Fibroblast of upper back skin (primary cell): Measurements from ENCODE around the gene FJX1.

Experiments used
- DNase-seq: peaks from one replicate; pipeline ENCODE4 v3.0.0-alpha.2; 2013

The FJX1 gene

GRCh38 chr11:35608502-35608901 is 9.8 kb upstream of the FJX1 start:
- no peak for DNase-seq

GRCh38 chr11:35609656-35610055 is 8.6 kb upstream of the FJX1 start:
- no peak for DNase-seq

- no peak for DNase-seq
Measured at GRCh38 chr11:35610631-35611030, 7.6 kb upstream of the FJX1 start.

- DNase-seq: no peak
Measured at GRCh38 chr11:35611741-35612140, 6.5 kb upstream of the FJX1 start.

GRCh38 chr11:35614939-35615569 is 3.2 kb upstream of the FJX1 start:
- DNase-seq: no peak

- peak; percentile 61 for DNase-seq
Measured at GRCh38 chr11:35615921-35616900, 2.0 kb upstream of the FJX1 start.

GRCh38 chr11:35617316-35617686 is 959 bp upstream of the FJX1 start:
- DNase-seq: no peak

- DNase-seq: no peak
Measured at GRCh38 chr11:35618497-35619115, 346 bp downstream of the FJX1 start.

GRCh38 chr11:35619116-35619854 is 1.0 kb downstream of the FJX1 start:
- no peak for DNase-seq

- DNase-seq: no peak
Measured at GRCh38 chr11:35619855-35620640, 1.8 kb downstream of the FJX1 start.

GRCh38 chr11:35620795-35621194 is 2.5 kb downstream of the FJX1 start:
- DNase-seq: no peak

GRCh38 chr11:35621620-35622019 is 3.4 kb downstream of the FJX1 start:
- DNase-seq: no peak

GRCh38 chr11:35622070-35622469 is 3.8 kb downstream of the FJX1 start:
- DNase-seq: peak; percentile 89

- DNase-seq: peak; percentile 86
Measured at GRCh38 chr11:35623621-35624168, 5.4 kb downstream of the FJX1 start.

- no peak for DNase-seq
Measured at GRCh38 chr11:35624316-35624715, 6.1 kb downstream of the FJX1 start.

- DNase-seq: no peak
Measured at GRCh38 chr11:35624781-35625180, 6.5 kb downstream of the FJX1 start.

GRCh38 chr11:35626501-35626900 is 8.2 kb downstream of the FJX1 start:
- no peak for DNase-seq

- DNase-seq: no peak
Measured at GRCh38 chr11:35629511-35629910, 11.3 kb downstream of the FJX1 start.

- DNase-seq: peak; percentile 100
Measured at GRCh38 chr11:35629914-35630313, 11.7 kb downstream of the FJX1 start.

GRCh38 chr11:35631891-35632290 is 13.6 kb downstream of the FJX1 start:
- DNase-seq: peak; percentile 65

GRCh38 chr11:35632301-35632700 is 14.0 kb downstream of the FJX1 start:
- peak; percentile 63 for DNase-seq
